Astrocyte (in vitro differentiated cells and primary cell): Measurements from ENCODE around the gene DNM1. TPM values are rescaled to one million over a fixed set of nuclear protein-coding genes. Genes with fewer than 3 reads are reported as not detected.
A peak's percentile ranks its signal among the peaks of the same experiment; 100 is the strongest.

ENCODE experiments used
- DNase-seq: peaks from one replicate; pipeline ENCODE4 v3.0.0-alpha.2; 2010; ENCODE audit warnings: low read depth
- FAIRE-seq: peaks from 2 replicates; lab custom pipeline; 2011; peaks lifted over from hg19 to GRCh38; lab: Jason Lieb, UNC
- H2AFZ ChIP-seq: 2 replicates; pipeline ENCODE4 v1.6.0; 2012; ENCODE audit warnings: low read depth, low read length, inconsistent platforms
- H3K27ac ChIP-seq: 2 replicates; pipeline ENCODE4 v1.5.1; 2011; ENCODE audit warnings: low read depth, low read length, inconsistent platforms
- H3K27me3 ChIP-seq: 2 replicates; pipeline ENCODE4 v1.6.0; 2011; ENCODE audit warnings: low read length, inconsistent platforms; ENCODE audit not compliant: insufficient read depth
- H3K36me3 ChIP-seq: 2 replicates; pipeline ENCODE4 v1.5.1; 2011; ENCODE audit warnings: low read length, inconsistent platforms; ENCODE audit not compliant: insufficient read depth
- H3K4me1 ChIP-seq: 2 replicates; pipeline ENCODE4 v1.5.1; 2011; ENCODE audit warnings: low read length, inconsistent platforms; ENCODE audit not compliant: insufficient read depth
- H3K4me2 ChIP-seq: 2 replicates; pipeline ENCODE4 v1.6.0; 2012; ENCODE audit warnings: low read length, inconsistent platforms
- H3K4me3 ChIP-seq: 2 replicates; pipeline ENCODE4 v1.5.1; 2011; ENCODE audit warnings: low read depth, mild to moderate bottlenecking, low read length, inconsistent platforms; ENCODE audit not compliant: insufficient read depth
- H3K79me2 ChIP-seq: 2 replicates; pipeline ENCODE4 v1.6.0; 2012; ENCODE audit warnings: mild to moderate bottlenecking, low read length, inconsistent platforms; ENCODE audit not compliant: insufficient read depth
- H3K9ac ChIP-seq: 2 replicates; pipeline ENCODE4 v1.6.0; 2012; ENCODE audit warnings: mild to moderate bottlenecking, low read length, inconsistent platforms
- H3K9me3 ChIP-seq: 2 replicates; pipeline ENCODE4 v1.5.1; 2012; ENCODE audit warnings: low read depth, mild to moderate bottlenecking, low read length, inconsistent platforms; ENCODE audit not compliant: insufficient read depth
- H4K20me1 ChIP-seq: 2 replicates; pipeline ENCODE4 v1.6.0; 2012; ENCODE audit warnings: low read length, inconsistent platforms; ENCODE audit not compliant: insufficient read depth
- H3K27ac Mint-ChIP-seq: one replicate; pipeline ENCODE4 v1.8.0; 2021; ENCODE audit warnings: mild to moderate bottlenecking, mixed read lengths; ENCODE audit not compliant: unreplicated experiment
- H3K27me3 Mint-ChIP-seq: one replicate; pipeline ENCODE4 v1.8.0; 2021; ENCODE audit warnings: low read depth, mixed read lengths; ENCODE audit not compliant: unreplicated experiment
- H3K36me3 Mint-ChIP-seq: one replicate; pipeline ENCODE4 v1.8.0; 2021; ENCODE audit warnings: low read depth, mixed read lengths; ENCODE audit not compliant: unreplicated experiment
- H3K4me1 Mint-ChIP-seq: one replicate; pipeline ENCODE4 v1.8.0; 2021; ENCODE audit warnings: low read depth, mixed read lengths; ENCODE audit not compliant: unreplicated experiment
- H3K4me3 Mint-ChIP-seq: one replicate; pipeline ENCODE4 v1.8.0; 2021; ENCODE audit warnings: mild to moderate bottlenecking, moderate library complexity, mixed read lengths; ENCODE audit not compliant: unreplicated experiment
- H3K9me3 Mint-ChIP-seq: one replicate; pipeline ENCODE4 v1.8.0; 2021; ENCODE audit warnings: mild to moderate bottlenecking, mixed read lengths; ENCODE audit not compliant: unreplicated experiment
- CTCF ChIP-seq: IDR thresholded peaks from 2 replicates; pipeline ENCODE4 v1.5.1; 2011; ENCODE audit warnings: low read depth, mild to moderate bottlenecking, inconsistent platforms, low read length, moderate library complexity; ENCODE audit not compliant: insufficient read depth
- EZH2 ChIP-seq: IDR thresholded peaks from 2 replicates; pipeline ENCODE4 v1.6.1; 2012; ENCODE audit warnings: mild to moderate bottlenecking, low read length, inconsistent platforms; ENCODE audit not compliant: insufficient read depth
- microRNA-seq: library from miRNA; unstranded; fragments of <30 nt; microRNA quantifications from one replicate; pipeline ENCODE4 v1.2.0, GENCODE V29; 2020
- total RNA-seq: library from RNA; stranded (reverse); gene quantifications from 2 replicates; pipeline ENCODE4 v1.2.1, GENCODE V29; 2021

Gene DNM1
- total RNA-seq, 1 donor from 2014 or later = 29.7 TPM

GRCh38 chr9:128304136-128304970 is 101.2 kb downstream of the DNM1 start:
- no peak for TF ChIP-seq EZH2
- no peak for TF ChIP-seq CTCF
- Mint-ChIP-seq H3K36me3 (peaks cover 6% of the 10 kb centered on the region), H3K9me3 (peaks cover 4% of the 10 kb centered on the region), H3K27ac (peak overlapping the region; percentile 0), H3K4me3 (peak overlapping the region; percentile 28), H3K4me1 (peaks cover 4% of the 10 kb centered on the region), H3K27me3 (no peaks in the 10 kb centered on the region)
- no peak for FAIRE-seq
- DNase-seq = no peak
- Histone ChIP-seq H3K4me2 (peak overlapping the region; percentile 21), H4K20me1 (no peaks in the 10 kb centered on the region), H3K36me3 (peaks cover 2% of the 10 kb centered on the region), H3K79me2 (no peaks in the 10 kb centered on the region), H3K27me3 (no peaks in the 10 kb centered on the region), H3K4me3 (no peak overlapping the region), H3K27ac (peak overlapping the region; percentile 21), H3K4me1 (peaks cover 18% of the 10 kb centered on the region), H3K9ac (no peak overlapping the region), H2AFZ (no peak overlapping the region), H3K9me3 (no peaks in the 10 kb centered on the region)

Small RNA genes lying within 50 kb of the gene (microRNA-seq; reads per million reads assigned to microRNA genes)
- 2,200 reads per million, percentile 87 among the genes with 10 or more reads in this experiment for gene MIR199B
- 1.4 reads per million for gene MIR3154

Other genes starting within 250 kb of the DNM1 start
- 26.0 and 26.4 TPM in 2 replicates for gene EEIG1, start 222.4 kb upstream of the DNM1 start, total RNA-seq
- gene NAIF1, start 136.1 kb upstream of the DNM1 start, total RNA-seq = 9.6 and 10.2 TPM in 2 replicates
- 9.8 and 14.4 TPM in 2 replicates for gene SLC25A25, start 135.1 kb upstream of the DNM1 start, total RNA-seq
- gene PTGES2, start 75.7 kb upstream of the DNM1 start, total RNA-seq = 44.1 and 44.4 TPM in 2 replicates
- gene LCN2, start 53.9 kb upstream of the DNM1 start, total RNA-seq = not detected in 2 replicates
- gene BBLN, start 43.1 kb upstream of the DNM1 start, total RNA-seq = 47.3 and 56.6 TPM in 2 replicates
- gene CIZ1, start 11.8 kb upstream of the DNM1 start, total RNA-seq = 110 and 117 TPM in 2 replicates
- gene GOLGA2, start 72.6 kb downstream of the DNM1 start, total RNA-seq = 105 and 117 TPM in 2 replicates
- gene SWI5, start 72.9 kb downstream of the DNM1 start, total RNA-seq = 29.2 and 30.8 TPM in 2 replicates
- 26.6 and 27.9 TPM in 2 replicates for gene TRUB2, start 119.1 kb downstream of the DNM1 start, total RNA-seq
- gene COQ4, start 119.5 kb downstream of the DNM1 start, total RNA-seq = 31.4 and 31.5 TPM in 2 replicates
- gene SLC27A4, start 137.1 kb downstream of the DNM1 start, total RNA-seq = 26.1 and 26.9 TPM in 2 replicates
- gene URM1, start 168.0 kb downstream of the DNM1 start, total RNA-seq = 50.7 and 51.6 TPM in 2 replicates
- gene CERCAM, start 217.5 kb downstream of the DNM1 start, total RNA-seq = 66.1 and 99.8 TPM in 2 replicates